HFFc6 (cell line): ENCODE results near the gene FCRL4. TPM values are rescaled to one million over a fixed set of nuclear protein-coding genes. Genes with fewer than 3 reads are reported as not detected.
"Not testable (repeated sequence)": the region's sequence is repeated elsewhere in the genome, so short reads cannot be mapped to it uniquely, and the experiment has no call there.

Experiments used
- DNase-seq: peaks from one replicate; pipeline ENCODE4 v3.0.0-alpha.2; 2018
- H3K27ac Mint-ChIP-seq: 2 replicates; pipeline ENCODE4 v1.8.0; 2020; ENCODE audit warnings: mild to moderate bottlenecking, mixed read lengths
- H3K27me3 Mint-ChIP-seq: 2 replicates; pipeline ENCODE4 v1.8.0; 2021; ENCODE audit warnings: mild to moderate bottlenecking, moderate library complexity, mixed read lengths; ENCODE audit not compliant: insufficient read depth
- H3K36me3 Mint-ChIP-seq: 2 replicates; pipeline ENCODE4 v1.8.0; 2021; ENCODE audit warnings: low read depth, mixed read lengths
- H3K4me1 Mint-ChIP-seq: 2 replicates; pipeline ENCODE4 v1.8.0; 2020; ENCODE audit warnings: low read depth, mixed read lengths
- H3K4me3 Mint-ChIP-seq: 2 replicates; pipeline ENCODE4 v1.8.0; 2020; ENCODE audit warnings: mild to moderate bottlenecking, moderate library complexity, mixed read lengths
- H3K9me3 Mint-ChIP-seq: 2 replicates; pipeline ENCODE4 v1.8.0; 2020; ENCODE audit warnings: mild to moderate bottlenecking, mixed read lengths
- CTCF ChIP-seq: fragments of 200-600 bp; sonication (generic); IDR thresholded peaks from 2 replicates; pipeline ENCODE4 v1.5.0; 2021; ENCODE audit warnings: antibody characterized with exemption, mild to moderate bottlenecking
- total RNA-seq, 6 experiments: library from RNA; stranded (reverse); fragmentation: NEBNext Ultra II Directional; extraction: Animal tissue kit (Norgen Biotek cat#: 25700); gene quantifications; 2 replicates in 1 of 6; 3 replicates in 5 of 6; pipeline ENCODE4 v1.2.3, GENCODE V29; 2021

FCRL4 gene
- total RNA-seq, 6 experiments from 2014 or later = not detected

- H3K4me1 Mint-ChIP-seq = no peaks in the 10 kb centered on the region
- no peak for TF ChIP-seq CTCF
- no peak within 1 kb of the TSS for H3K27ac Mint-ChIP-seq
- no peak within 1 kb of the TSS for H3K4me3 Mint-ChIP-seq
- no peak for DNase-seq
- H3K36me3 Mint-ChIP-seq = no peaks in the 10 kb centered on the region
- H3K27me3 Mint-ChIP-seq = no peaks in the 10 kb centered on the region; the same call in 1 of the 2 replicates
- H3K9me3 Mint-ChIP-seq = no peaks in the 10 kb centered on the region
These were observed 45.9 kb downstream of the FCRL4 start, which contains the start of gene FCRL5 for GRCh38 chr1:157551694-157552693. Gene FCRL5, minus strand, starts transcription at chr1:157552515. Its CDS starts 153 bp downstream, at chr1:157552362.

- H3K27ac Mint-ChIP-seq, H3K36me3 Mint-ChIP-seq: not testable (repeated sequence)
These were observed 49.8 kb downstream of the FCRL4 start for GRCh38 chr1:157548081-157548480.

GRCh38 chr1:157542676-157543075 lies 55.2 kb downstream of the FCRL4 start:
- Mint-ChIP-seq H3K4me1 (peaks cover 9% of the 10 kb centered on the region), H3K27me3 (no peaks in the 10 kb centered on the region; the same call in 1 of the 2 replicates), H3K4me3 (no peak overlapping the region), H3K27ac (no peak overlapping the region), H3K9me3 (no peaks in the 10 kb centered on the region; the same call in 1 of the 2 replicates), H3K36me3 (no peaks in the 10 kb centered on the region)
- DNase-seq = no peak
- no peak for TF ChIP-seq CTCF

More at GRCh38 chr1:157548081-157548480, 49.8 kb downstream of the FCRL4 start:
- DNase-seq, H3K4me3 Mint-ChIP-seq, H3K27me3 Mint-ChIP-seq, H3K9me3 Mint-ChIP-seq, H3K4me1 Mint-ChIP-seq: not testable (repeated sequence)

GRCh38 chr1:157540852-157541251 lies 57.0 kb downstream of the FCRL4 start:
- Mint-ChIP-seq H3K27me3 (peaks cover 4% of the 10 kb centered on the region), H3K36me3 (no peaks in the 10 kb centered on the region), H3K9me3 (no peaks in the 10 kb centered on the region; the same call in 1 of the 2 replicates), H3K27ac (no peak overlapping the region), H3K4me1 (peaks cover 9% of the 10 kb centered on the region), H3K4me3 (no peak overlapping the region)
- DNase-seq = peak; percentile 38
- no peak for TF ChIP-seq CTCF

- H3K4me3 Mint-ChIP-seq = no peak overlapping the region
- H3K4me1 Mint-ChIP-seq = peaks cover 9% of the 10 kb centered on the region
- H3K36me3 Mint-ChIP-seq = no peaks in the 10 kb centered on the region
- H3K27ac Mint-ChIP-seq = no peak overlapping the region
- TF ChIP-seq CTCF = no peak
- H3K27me3 Mint-ChIP-seq = peaks cover 4% of the 10 kb centered on the region
- no peaks in the 10 kb centered on the region; the same call in 1 of the 2 replicates for H3K9me3 Mint-ChIP-seq
- no peak for DNase-seq
These were observed 57.6 kb downstream of the FCRL4 start for GRCh38 chr1:157540160-157540748.

- TF ChIP-seq CTCF = no peak
- Mint-ChIP-seq H3K27ac (no peak overlapping the region), H3K36me3 (no peaks in the 10 kb centered on the region), H3K4me1 (peaks cover 9% of the 10 kb centered on the region), H3K27me3 (peaks cover 4% of the 10 kb centered on the region), H3K4me3 (no peak overlapping the region), H3K9me3 (no peaks in the 10 kb centered on the region; the same call in 1 of the 2 replicates)
- no peak for DNase-seq
These were observed 58.3 kb downstream of the FCRL4 start for GRCh38 chr1:157539568-157539967.
